Stimulated activated naive CD8-positive, alpha-beta T cell treated with anti-CD3 and anti-CD28 coated beads, Interleukin-15, Interleukin-2, amounts not matched to agents 100 ng/mL and 50 ng/mL, for 24 hours (primary cell): ENCODE results near the gene EPB41L2.

ENCODE experiments used
- H3K27ac Mint-ChIP-seq: one replicate; pipeline ENCODE4 v1.8.0; 2021; ENCODE audit warnings: mild to moderate bottlenecking, mixed read lengths
- H3K27me3 Mint-ChIP-seq: one replicate; pipeline ENCODE4 v1.8.0; 2021; ENCODE audit warnings: mixed read lengths
- H3K36me3 Mint-ChIP-seq: one replicate; pipeline ENCODE4 v1.8.0; 2021; ENCODE audit warnings: low read depth, mixed read lengths
- H3K4me1 Mint-ChIP-seq: one replicate; pipeline ENCODE4 v1.8.0; 2021; ENCODE audit warnings: low read depth, mixed read lengths
- H3K4me3 Mint-ChIP-seq: one replicate; pipeline ENCODE4 v1.8.0; 2021; ENCODE audit warnings: mild to moderate bottlenecking, mixed read lengths
- H3K9me3 Mint-ChIP-seq: one replicate; pipeline ENCODE4 v1.8.0; 2021; ENCODE audit warnings: mixed read lengths

Gene EPB41L2

DNA sequence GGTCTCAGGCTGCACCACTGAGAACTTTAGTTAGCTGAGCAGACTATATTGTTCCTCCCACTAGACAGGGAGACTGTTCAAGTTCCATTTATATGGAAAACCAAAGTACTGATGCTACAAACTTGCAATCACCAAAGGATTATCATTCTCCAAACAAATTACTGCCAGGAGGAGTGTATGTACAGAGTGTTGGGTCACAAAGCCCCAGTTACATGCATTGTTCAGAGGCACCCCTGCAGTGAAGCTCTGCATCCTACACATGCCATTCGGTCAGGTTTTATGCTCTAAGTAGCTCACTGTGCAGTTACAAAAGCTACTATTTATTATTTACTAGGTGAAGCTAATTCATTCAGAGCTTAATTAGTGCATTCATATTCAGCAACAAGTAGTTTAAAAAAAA lies 160.0 kb downstream of the EPB41L2 start:
- Mint-ChIP-seq H3K4me3 (no peak overlapping the region), H3K27ac (no peak overlapping the region), H3K4me1 (peaks cover 4% of the 10 kb centered on the region), H3K27me3 (no peaks in the 10 kb centered on the region), H3K36me3 (peaks cover 3% of the 10 kb centered on the region), H3K9me3 (no peaks in the 10 kb centered on the region)

DNA sequence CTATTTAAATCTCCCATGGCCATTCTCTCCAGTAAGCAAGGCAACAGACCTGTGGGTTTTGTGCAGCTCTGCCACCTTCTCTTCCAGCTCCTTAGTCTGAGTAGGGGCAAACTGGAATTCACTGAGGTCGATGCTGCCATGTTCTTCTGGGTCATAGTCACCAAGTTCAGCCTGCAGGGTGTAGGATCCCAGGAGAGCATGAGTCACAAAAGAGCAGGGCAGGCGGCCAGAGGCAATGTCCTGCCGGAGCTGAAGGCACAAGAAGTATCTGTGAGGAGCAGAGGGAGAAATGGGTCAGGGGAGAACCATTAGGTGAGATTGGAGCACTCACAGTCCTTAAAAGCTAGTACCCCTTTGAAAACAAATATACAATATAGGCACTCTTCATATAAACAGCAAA lies 162.1 kb downstream of the EPB41L2 start:
- Mint-ChIP-seq H3K36me3 (peaks cover 3% of the 10 kb centered on the region), H3K4me3 (no peak overlapping the region), H3K27me3 (no peaks in the 10 kb centered on the region), H3K4me1 (no peaks in the 10 kb centered on the region), H3K9me3 (no peaks in the 10 kb centered on the region), H3K27ac (no peak overlapping the region)

DNA sequence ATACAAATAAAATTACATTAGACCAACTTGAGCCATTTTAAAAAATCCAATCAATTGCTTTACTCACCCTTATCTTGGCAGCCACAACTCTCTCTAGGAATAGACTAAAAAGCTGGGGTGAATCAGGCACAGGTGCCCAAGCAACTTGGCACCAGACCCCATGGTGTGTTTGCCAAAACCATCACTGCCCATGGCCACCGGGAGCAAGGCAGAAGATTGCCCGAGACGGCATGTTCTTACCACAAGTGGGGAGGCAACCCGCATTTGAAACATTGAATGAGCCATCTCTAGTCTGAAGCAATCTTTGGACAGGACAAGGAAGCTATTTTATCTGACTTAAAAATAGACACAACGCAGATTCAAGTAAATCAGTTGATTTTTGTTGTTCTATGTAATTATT lies 166.8 kb downstream of the EPB41L2 start:
- Mint-ChIP-seq H3K27ac (no peak overlapping the region), H3K4me1 (no peaks in the 10 kb centered on the region), H3K27me3 (no peaks in the 10 kb centered on the region)

GRCh38 chr6:130895516-130895915 lies 167.5 kb downstream of the EPB41L2 start:
- Mint-ChIP-seq H3K9me3 (no peaks in the 10 kb centered on the region), H3K27me3 (no peaks in the 10 kb centered on the region), H3K27ac (no peak overlapping the region), H3K36me3 (no peaks in the 10 kb centered on the region), H3K4me1 (no peaks in the 10 kb centered on the region), H3K4me3 (no peak overlapping the region)

More for the DNA sequence above, 166.8 kb downstream of the EPB41L2 start:
- Mint-ChIP-seq H3K9me3 (no peaks in the 10 kb centered on the region), H3K4me3 (no peak overlapping the region), H3K36me3 (peaks cover 3% of the 10 kb centered on the region)

GRCh38 chr6:130893766-130894165 lies 169.3 kb downstream of the EPB41L2 start:
- Mint-ChIP-seq H3K27ac (no peak overlapping the region), H3K9me3 (no peaks in the 10 kb centered on the region), H3K4me1 (no peaks in the 10 kb centered on the region), H3K4me3 (no peak overlapping the region), H3K36me3 (peaks cover 4% of the 10 kb centered on the region), H3K27me3 (no peaks in the 10 kb centered on the region)

DNA sequence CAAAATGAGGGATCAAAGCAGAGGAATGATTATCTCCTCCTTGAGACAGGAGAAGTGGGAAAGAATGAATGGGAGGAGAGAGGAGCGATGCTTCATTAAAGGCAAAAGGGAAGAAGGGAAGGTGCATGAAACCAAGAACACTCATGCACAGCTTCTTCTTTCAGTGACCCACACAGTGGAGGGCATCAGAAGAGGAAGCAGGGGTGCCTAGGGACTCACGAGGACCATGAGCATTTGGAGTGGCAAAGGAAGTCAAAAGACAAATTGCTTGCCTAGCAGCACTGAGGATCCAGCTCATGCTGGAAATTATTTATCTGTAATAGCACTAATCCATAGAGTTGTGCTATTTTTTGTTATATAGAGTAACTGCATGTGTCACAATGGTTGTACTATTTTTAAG lies 169.8 kb downstream of the EPB41L2 start:
- no peaks in the 10 kb centered on the region for H3K9me3 Mint-ChIP-seq
- H3K27me3 Mint-ChIP-seq: no peaks in the 10 kb centered on the region
- no peaks in the 10 kb centered on the region for H3K4me1 Mint-ChIP-seq
- no peak overlapping the region for H3K4me3 Mint-ChIP-seq
- peaks cover 4% of the 10 kb centered on the region for H3K36me3 Mint-ChIP-seq
- H3K27ac Mint-ChIP-seq: no peak overlapping the region

DNA sequence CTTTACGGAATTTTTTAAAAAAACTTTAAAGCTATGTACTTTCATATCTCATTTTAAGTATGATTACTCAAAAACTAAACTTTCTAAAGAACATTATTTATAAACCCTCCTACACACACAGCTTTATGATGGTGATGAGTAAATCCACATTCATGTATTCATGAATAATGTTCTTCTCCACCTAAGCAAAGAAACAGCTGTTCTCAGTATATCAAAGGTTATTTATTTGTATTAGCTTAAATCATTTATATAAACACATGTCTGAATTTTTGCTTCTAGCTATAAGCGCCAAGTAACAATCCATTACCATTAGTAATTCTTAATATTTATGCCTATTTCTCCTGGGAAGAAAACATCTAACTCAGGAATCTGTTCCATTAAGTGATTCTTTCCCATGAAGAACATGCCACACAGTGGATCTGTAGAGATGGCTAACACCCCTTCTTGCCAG lies 172.5 kb downstream of the EPB41L2 start:
- H3K9me3 Mint-ChIP-seq: no peaks in the 10 kb centered on the region
- H3K36me3 Mint-ChIP-seq: peaks cover 4% of the 10 kb centered on the region
- H3K27me3 Mint-ChIP-seq: no peaks in the 10 kb centered on the region
- no peak overlapping the region for H3K27ac Mint-ChIP-seq
- H3K4me3 Mint-ChIP-seq: no peak overlapping the region
- H3K4me1 Mint-ChIP-seq: no peaks in the 10 kb centered on the region

GRCh38 chr6:130889423-130889822 lies 173.6 kb downstream of the EPB41L2 start:
- Mint-ChIP-seq H3K27me3 (no peaks in the 10 kb centered on the region), H3K4me1 (no peaks in the 10 kb centered on the region), H3K9me3 (no peaks in the 10 kb centered on the region), H3K36me3 (peaks cover 4% of the 10 kb centered on the region), H3K4me3 (no peak overlapping the region), H3K27ac (no peak overlapping the region)

GRCh38 chr6:130888246-130888645 lies 174.8 kb downstream of the EPB41L2 start:
- Mint-ChIP-seq H3K27me3 (no peaks in the 10 kb centered on the region), H3K9me3 (no peaks in the 10 kb centered on the region), H3K4me1 (no peaks in the 10 kb centered on the region), H3K4me3 (no peak overlapping the region), H3K27ac (no peak overlapping the region), H3K36me3 (peaks cover 4% of the 10 kb centered on the region)

GRCh38 chr6:130886966-130887365 lies 176.1 kb downstream of the EPB41L2 start:
- peaks cover 4% of the 10 kb centered on the region for H3K36me3 Mint-ChIP-seq
- no peaks in the 10 kb centered on the region for H3K9me3 Mint-ChIP-seq
- H3K4me1 Mint-ChIP-seq: no peaks in the 10 kb centered on the region
- H3K27me3 Mint-ChIP-seq: no peaks in the 10 kb centered on the region
- no peak overlapping the region for H3K4me3 Mint-ChIP-seq
- H3K27ac Mint-ChIP-seq: no peak overlapping the region

- Mint-ChIP-seq H3K4me1 (no peaks in the 10 kb centered on the region), H3K9me3 (no peaks in the 10 kb centered on the region), H3K4me3 (no peak overlapping the region), H3K27me3 (no peaks in the 10 kb centered on the region), H3K27ac (no peak overlapping the region), H3K36me3 (peaks cover 4% of the 10 kb centered on the region)
Measured at GRCh38 chr6:130885392-130886192, 177.5 kb downstream of the EPB41L2 start.

- Mint-ChIP-seq H3K36me3 (no peaks in the 10 kb centered on the region), H3K27ac (no peak overlapping the region), H3K4me1 (no peaks in the 10 kb centered on the region), H3K4me3 (no peak overlapping the region), H3K9me3 (no peaks in the 10 kb centered on the region), H3K27me3 (no peaks in the 10 kb centered on the region)
Measured at GRCh38 chr6:130882370-130882769, 180.7 kb downstream of the EPB41L2 start.

DNA sequence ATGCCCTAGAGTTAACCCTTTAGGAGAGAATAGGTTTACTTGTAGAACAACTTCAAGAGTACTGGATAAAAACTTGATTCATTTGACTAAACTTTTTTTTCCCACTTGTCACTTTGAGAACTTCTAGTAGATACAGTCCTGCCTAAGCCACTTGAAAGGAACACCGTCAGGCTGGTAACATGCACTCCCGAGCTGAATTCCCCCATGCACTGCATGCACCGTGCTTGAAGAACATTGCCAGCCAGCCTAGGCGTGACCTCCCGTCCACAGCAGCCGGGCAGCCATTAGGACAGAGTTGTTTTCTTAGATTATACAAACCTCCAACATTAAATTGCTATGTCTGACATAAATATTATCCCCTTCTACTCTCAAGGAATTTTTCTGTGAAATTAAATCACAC lies 183.2 kb downstream of the EPB41L2 start:
- Mint-ChIP-seq H3K9me3 (no peaks in the 10 kb centered on the region), H3K36me3 (no peaks in the 10 kb centered on the region), H3K27ac (no peak overlapping the region), H3K4me3 (no peak overlapping the region), H3K27me3 (no peaks in the 10 kb centered on the region), H3K4me1 (no peaks in the 10 kb centered on the region)

DNA sequence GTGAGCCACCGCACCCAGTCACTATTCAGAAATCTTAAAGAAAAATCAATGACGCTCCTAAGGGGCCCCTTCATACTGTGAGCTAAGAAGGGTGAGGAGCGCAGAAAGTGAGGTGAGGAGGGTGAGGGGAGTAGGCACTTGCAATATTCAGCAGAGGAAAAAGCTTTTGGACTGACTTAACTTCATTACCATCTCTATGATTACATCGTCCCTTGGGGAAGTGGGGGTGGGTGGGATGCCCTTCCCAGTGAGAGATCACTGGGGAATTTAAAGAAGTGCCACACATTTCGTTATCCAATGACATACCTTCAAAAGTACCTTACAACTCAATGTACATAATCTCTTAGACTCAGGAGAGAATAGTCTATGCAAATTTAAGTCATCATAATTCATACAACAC lies 189.3 kb downstream of the EPB41L2 start:
- Mint-ChIP-seq H3K27me3 (no peaks in the 10 kb centered on the region), H3K9me3 (no peaks in the 10 kb centered on the region), H3K4me3 (no peak overlapping the region)

GRCh38 chr6:130872250-130873095 lies 190.6 kb downstream of the EPB41L2 start:
- Mint-ChIP-seq H3K4me1 (no peaks in the 10 kb centered on the region), H3K27ac (no peak overlapping the region), H3K36me3 (peaks cover 6% of the 10 kb centered on the region), H3K27me3 (no peaks in the 10 kb centered on the region), H3K4me3 (no peak overlapping the region), H3K9me3 (no peaks in the 10 kb centered on the region)

More for the DNA sequence above, 189.3 kb downstream of the EPB41L2 start:
- no peaks in the 10 kb centered on the region for H3K4me1 Mint-ChIP-seq
- H3K36me3 Mint-ChIP-seq: peaks cover 6% of the 10 kb centered on the region
- H3K27ac Mint-ChIP-seq: no peak overlapping the region
